SU-DHL-6 (cell line): ENCODE data around the gene CDK6.

Experiments used
- CTCF ChIP-seq: fragments of 200-600 bp; sonication (generic); IDR thresholded peaks from one replicate; pipeline ENCODE4 v1.5.1; 2017; ENCODE audit warnings: antibody characterized with exemption, mild to moderate bottlenecking, low read length, moderate library complexity; ENCODE audit not compliant: insufficient read depth, poor library complexity, severe bottlenecking
- EZH2phosphoT487 ChIP-seq: fragments of 200-600 bp; sonication (generic), shearing (Covaris generic); conservative IDR thresholded peaks from 2 replicates; pipeline ENCODE4 v1.6.1; 2018; ENCODE audit warnings: mild to moderate bottlenecking, antibody characterized with exemption, low read length, moderate library complexity, mixed read lengths

GRCh38 chr7:92769844-92770243 lies 66.5 kb downstream of the CDK6 start:
- TF ChIP-seq CTCF = no peak
- no peak for TF ChIP-seq EZH2phosphoT487
